HG03175 (cell line): ENCODE data around the gene IYD.

Source experiments
- ATAC-seq: cut with Tn5 transposase; IDR thresholded peaks from one replicate; pipeline ENCODE4 v1.9.1; 2021; ENCODE audit warnings: mild to moderate bottlenecking, moderate library complexity; ENCODE audit not compliant: unreplicated experiment

The IYD gene

DNA sequence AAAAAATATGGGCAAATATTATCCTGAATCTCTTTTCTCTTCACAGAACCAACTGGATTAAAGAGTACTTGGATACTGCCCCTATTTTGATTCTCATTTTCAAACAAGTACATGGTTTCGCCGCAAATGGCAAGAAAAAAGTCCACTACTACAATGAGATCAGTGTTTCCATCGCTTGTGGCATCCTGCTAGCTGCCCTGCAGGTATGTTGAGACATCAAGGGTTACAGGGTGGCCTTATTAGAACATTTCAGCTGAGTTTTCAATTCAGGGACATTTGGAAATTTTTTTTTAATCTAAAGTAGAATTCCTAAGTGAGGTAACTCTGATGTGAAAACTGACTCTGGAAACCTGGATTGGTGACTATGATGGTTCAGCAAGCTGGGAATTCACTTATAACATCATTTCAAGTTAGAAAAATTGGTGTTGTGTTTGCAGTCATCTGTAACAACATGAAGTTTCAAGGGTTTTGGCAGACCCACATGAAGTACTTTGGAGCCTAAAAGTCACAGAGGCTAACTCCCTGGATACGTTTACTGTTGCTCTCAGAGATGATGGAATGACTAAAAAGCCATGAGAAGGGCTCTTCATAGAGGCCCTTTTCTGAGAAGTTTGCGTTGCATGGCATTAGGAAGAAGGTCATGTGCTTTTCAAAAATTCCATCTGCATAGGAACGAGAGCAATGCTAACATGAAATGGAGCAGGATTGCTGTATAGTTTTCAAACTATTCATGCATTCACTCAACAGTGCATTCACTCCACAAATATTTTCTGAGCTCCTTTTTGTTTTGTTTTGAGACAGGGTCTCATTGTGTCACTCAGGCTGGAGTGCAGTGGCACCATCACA is 25.5 kb downstream of the IYD start:
- ATAC-seq: no peak

DNA sequence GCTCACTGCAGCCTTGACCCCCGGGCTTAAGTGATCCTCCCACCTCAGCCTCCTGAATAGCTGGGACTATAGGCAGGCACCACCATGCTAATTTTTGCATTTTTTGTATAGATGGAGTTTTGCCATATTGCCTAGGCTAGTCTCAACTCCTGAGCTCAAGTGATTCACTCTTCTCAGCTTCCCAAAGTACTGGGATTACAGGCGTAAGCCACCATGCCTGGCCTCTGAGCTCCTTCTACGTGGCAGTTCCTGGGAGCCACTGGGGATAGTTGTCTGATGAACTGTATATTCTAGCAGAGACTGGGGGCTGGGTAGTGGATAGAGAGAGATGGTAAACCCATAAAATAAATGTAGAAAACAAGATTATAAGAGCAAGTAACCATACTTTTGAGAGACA is 26.1 kb downstream of the IYD start:
- ATAC-seq: no peak

DNA sequence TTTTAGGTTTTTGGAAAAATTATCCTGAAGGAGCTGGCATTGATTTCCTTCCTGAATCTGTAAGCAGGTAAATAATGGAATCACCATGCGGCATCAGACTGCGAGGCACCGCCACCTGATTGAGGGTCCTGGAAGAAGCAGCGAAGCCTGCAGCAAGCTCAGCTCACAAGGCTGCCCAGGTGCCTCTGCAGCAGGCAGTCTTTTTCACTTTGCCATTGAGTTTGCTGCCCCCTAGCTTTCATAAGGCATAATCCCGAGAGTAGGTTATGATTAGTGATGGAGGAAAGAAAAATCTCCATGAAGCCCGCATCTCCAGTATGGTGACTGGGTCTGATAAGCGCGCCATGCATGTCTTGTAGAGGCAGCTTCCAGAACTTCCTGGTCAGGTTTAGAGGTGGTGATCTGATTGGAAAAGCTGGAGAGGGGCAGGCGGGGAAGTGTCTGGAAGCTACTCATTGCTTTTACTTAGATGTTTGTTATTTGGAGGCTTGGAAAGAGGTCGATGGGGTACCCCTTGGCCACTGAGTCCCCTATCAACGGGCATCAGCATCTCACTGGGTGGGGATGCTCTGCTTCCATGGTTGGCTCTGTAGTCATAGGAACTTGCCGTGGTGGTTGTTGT is 26.7 kb downstream of the IYD start:
- ATAC-seq: peak; percentile 69

DNA sequence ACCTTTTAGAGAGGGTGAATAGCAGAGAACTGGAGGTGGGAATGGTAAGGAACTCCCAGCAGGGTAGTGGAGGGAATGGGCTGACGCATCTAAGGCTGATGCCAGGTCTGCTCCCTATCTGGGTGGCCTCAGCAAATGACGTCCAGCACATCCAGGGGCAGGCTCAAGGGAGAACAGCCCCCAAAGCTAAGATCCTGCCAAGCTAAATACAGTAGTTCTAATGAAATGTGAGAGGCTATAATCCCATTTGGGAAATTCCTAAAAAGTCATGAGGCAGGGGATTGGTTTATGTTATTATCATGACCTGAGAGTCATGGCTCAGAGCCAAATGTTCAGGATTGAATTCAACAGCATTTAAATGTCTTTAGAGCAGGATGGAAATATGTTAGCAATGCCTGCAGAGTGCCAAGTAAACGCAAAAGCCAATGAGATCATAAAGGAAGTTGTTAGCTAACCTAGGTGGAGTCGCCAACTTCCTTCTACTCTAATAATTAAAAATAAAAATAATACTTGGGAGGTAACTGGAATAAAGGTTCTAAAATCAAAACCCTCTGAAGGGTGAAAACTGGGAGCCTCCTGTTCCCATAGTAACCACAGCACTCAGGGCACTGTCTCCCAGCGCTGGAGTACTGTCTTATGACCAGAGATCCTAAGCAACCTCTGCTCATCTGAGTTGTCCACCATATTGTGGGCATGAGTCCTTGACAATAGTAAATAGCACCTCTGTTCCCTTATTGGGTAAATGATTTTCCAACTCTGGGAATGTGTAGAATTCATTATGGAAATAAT is 34.8 kb downstream of the IYD start:
- no peak for ATAC-seq

DNA sequence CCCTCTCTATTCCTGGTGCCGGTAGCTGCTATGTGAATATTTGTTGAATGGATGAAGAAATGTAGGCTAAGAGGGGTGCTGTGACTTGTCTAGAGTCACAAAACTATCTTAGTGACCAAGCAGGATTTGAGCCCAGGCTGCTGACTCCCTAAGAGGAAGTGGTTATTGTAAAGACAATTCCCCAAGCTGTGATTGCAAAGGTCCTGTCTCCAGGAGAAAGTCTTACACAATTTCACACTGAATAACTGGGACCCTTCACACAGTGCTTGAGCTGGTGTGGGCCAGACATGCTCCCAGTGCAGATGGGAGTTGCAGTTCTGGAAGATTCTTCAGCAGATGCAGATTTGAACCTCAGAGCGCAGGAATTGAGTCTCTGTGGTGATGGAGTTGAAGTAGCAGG is 38.1 kb downstream of the IYD start:
- no peak for ATAC-seq

DNA sequence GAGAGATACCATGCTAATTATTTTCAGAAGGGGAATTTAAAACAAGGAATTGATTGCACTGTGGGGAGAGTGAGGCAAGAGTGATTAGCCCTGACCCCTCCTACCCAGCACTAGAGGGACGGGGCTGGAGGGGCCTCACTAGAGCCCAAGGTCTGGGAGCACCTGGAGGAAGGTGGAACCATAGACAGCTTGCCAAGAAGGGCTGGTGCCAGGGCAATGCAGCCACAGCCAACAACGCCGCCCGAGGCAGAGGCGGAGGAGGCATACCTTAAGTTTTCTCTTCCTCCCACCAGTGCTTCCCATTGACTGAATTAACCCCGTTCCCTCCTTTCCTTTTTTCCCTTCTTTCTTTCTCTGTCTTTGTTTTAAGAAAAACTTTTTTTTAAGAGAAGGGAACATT is 40.0 kb downstream of the IYD start:
- ATAC-seq: no peak

DNA sequence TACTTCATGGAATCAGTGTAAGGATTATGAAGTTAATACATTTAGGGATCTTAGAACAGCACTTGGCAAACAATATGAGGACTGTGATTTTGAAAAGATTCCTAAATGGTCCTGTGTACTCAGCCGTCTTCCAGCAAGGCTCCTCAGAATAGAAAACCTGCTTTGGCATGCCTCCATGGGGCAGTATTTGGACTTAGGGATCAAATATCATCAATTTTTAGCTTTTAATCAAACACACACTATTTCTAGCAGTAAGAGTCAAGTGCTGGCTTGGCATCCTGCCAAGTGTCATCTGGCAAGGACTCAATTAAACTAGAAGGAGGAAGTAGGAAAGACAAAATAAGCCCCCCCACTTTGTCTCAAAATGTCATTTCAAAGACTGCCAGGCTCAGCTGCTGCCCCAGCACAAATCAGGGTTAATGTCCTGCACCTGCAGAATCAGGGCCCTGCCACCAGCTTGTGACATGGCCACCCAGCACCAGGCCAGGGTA is 40.8 kb downstream of the IYD start:
- no peak for ATAC-seq

DNA sequence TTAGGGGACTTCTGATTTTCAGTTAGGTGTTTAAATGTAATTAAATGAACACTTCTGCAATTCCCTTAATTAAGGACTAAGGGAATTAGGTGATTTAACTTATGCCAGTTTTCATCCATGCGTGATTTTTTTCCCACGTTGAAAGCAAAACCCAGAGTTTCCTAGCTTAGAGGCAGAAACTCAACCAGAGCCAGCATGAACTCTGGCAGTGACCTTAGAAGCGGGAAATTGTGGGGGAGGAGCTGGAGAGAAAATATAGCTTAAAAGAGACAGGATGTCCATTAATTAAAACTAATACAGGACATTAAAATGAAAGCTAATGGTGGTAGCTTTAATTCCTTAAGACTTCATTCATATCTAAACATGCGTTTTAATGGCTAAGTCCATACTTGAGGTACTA is 41.6 kb downstream of the IYD start:
- ATAC-seq: no peak

DNA sequence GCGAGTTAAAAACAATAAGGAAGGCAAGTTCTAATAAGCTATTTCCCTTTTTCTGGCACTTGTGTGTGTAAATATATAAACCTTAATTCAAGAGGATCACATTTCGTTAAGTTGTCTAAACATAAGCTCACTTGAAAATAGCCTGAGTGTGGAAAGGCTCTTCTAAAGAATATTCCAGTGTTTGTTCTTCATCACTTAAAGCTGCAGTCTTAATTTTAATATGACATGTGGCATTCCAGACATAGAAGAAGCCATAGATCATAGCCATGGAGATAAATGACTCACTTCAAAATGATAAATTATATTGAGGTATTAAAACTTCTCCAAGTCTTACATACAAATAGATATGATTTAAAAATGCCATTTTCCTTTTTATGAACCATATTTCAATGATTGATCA is 42.1 kb downstream of the IYD start:
- ATAC-seq: no peak

DNA sequence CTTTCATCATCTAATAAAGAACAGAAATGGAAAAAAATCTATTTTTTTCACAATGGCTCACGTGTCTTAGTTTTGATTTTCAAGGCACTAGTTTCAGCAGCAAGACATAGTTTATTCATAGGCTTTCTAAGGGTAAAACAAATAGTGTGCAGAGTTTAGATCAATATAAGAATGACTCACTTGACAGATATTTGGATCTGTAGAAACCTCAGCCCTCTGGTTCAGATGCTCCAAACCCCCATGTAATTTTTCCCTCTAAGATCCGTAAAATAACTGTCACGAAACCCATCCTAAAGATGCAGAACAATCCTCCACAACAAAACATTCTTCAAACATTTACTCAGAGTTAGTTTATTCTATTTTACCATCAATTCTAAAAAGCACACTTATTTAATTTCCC is 43.4 kb downstream of the IYD start:
- no peak for ATAC-seq

DNA sequence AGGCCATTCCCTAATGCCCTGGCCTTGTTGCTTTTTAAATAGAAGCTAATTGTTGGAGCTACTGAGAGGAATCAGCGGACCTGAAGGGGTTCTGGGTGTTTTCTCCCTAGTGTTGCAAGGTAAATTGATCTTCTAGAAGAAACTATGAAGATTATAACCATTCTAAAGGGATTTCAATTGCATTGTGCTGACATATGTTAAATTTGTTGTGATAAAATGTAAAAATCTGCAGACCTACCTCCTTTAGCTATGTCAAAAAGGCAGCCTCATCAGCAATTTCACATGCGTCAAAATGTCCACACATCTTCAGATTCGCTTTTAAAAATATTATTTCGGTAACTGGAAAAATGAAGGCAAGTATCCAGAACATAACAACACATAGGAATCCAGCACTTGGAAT is 44.4 kb downstream of the IYD start:
- ATAC-seq: no peak

DNA sequence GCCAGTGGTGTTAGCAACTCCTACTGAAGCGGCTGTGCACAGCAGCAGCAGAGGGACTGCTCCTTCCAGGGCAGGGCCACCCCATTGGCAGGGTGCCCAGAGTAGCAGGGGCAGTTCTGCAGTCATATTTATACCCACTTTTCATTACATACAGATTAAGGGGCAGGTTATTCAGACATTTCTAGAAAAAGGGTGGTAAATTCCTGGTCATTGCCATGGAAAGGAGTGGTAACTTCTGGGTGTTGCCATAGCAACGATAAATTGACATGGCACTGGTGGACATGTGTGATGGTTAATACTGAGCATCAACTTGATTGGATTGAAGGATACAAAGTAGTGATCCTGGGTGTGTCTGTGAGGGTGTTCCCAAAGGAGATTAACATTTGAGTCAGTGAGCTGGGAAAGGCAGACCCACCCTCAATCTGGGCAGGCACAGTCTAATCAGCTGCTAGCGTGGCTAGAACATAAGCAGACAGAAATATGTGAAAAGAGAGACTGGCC is 45.0 kb downstream of the IYD start:
- ATAC-seq: no peak

DNA sequence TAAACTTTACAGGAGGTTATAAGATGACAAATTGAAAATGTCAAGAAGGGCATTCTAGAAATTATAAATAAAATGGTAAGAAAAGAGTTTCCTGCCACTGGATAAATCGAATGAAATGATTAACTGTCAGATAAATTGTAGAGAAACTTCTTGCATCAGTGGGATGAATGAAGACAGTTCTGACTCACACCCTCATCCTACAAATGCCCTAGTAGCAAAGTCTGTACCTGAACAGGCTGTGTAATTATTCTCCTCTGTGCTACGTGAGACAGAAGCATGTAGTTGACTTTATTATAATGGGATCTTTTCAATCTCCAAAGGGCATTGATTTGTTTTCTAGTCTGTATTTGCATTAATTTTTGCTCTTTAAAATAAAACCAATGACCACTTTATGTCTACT is 47.3 kb downstream of the IYD start:
- ATAC-seq: no peak

DNA sequence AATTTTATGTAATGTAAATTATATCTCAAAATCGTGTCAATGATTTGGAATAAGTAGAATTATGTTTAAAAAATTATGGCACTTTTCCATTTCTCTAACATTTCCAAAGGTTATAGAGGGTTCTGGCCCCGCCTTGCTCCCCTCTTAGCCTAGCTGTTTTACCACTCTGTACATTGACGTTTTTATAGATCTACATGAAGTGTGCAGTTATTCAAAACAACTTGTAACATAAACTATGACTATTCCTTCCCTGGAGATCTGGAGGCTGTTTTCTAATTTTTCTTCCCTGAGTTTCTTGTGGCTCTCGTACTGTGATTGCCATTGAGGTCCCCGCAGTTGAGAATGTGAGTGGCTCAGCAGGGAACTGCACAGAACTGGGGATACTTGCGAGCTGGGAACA is 48.4 kb downstream of the IYD start:
- ATAC-seq: no peak

DNA sequence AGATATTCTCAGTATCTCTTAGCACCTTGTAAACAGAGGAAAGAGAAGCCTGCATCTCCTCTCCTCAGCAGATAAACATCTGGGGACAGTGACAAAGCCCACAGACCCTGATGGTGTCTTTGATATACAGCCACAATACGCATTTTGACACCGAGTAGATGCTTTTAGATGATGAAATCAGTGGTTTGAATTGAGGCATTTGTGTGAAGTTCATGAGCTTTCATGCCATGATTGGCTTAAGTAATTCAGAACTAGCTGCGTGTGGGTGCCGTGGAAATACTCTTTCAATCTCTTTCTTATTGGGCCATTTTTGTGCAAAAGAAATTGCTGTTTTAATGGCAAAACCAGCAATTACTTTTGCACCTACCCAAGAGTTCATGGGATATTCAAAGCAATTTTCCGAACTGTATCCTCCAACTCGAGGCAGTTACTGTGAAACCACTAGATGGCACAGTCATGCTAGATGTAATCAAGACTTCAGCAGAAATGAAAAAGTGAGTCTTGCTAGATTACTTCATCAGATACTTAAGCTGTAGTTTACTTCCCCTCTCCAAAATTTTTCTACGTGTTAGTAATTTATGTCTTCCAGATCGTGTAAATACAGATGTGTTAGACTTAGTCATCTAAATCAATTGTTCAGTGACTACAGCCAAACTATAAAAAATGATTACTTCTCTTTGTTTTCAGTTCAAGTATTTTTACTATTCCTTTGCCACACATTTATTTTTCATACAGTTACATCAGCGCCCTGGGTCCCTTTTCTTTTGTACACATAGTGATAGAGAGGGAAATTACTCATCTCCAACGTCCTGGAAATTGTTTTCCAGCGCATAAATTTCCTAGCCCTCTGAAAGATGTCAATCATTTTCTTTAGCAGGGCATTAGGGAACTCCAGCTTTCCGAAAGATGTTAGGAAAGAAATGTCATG is 49.4 kb downstream of the IYD start:
- peak; percentile 78 for ATAC-seq

DNA sequence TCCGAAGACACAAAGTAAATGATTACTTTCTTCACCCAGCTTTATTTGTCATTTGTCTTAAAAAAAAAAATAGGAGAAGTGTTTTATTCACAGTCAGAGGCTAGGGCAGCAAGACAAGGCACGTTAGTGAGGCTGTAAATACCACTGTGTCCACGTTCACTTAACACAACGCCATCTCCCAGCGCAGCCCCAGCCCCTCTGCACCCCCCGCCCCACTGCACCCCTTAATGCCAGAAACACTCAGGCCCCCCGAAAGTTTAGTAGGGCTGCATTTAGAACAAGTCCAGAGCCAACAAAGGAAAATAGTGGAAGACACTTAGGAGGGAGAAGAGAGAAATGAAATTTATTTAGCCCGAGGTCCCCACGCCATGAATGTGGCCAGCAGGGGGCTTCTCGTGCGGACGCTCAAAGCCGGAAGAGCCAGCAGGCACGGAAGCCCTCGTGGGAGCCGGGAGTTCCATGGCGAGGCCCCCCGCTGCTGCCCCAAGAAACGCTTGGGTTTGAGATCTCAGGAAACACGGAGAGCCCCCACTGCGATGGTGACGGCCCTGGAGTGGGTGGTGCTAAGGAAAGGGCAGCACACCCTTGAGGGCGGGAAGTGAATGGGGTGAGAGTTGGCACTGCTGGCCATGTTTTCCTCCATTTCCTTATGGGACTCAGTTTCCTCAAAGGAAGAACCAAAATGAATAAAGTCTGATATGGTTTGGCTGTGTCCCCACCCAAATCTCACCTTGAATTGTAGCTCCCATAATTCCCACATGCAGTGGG is 50.2 kb downstream of the IYD start:
- peak; percentile 64 for ATAC-seq

DNA sequence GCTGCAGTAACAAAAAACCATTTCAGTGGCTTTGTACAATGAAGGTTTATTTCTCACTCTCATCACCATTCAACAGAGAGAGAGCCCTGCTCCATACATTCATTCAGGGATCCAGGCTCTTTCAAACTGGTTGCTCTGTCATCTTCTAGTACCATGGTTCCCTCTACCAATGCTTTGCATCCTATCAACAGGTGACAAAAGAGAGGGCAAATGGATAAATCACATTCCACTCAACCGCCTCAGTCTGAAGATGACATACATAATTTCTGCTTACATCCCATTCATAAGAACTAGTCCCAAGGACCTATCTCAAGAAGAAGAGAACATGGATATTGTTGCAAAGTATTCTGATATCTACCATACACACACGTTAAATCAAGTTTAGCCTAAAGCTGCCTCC is 51.6 kb downstream of the IYD start:
- no peak for ATAC-seq

DNA sequence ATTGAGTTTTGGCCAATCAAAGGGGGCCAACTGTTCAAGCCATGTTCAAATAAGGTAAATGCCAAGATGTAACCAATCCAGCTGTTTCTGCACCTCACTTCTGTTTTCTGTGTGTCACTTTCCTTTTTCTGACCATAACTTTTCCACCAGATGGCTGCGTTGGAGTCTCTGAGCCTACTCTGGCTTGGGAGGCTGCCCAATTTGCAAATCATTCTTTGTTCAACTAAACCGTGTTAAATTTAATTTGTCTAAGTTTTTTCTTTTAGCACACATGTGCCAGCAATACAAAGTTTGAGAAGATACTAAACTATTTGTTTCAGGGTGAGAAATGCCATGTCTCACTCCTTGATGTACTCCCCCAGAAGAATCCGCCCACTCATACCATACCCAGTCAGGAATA is 52.1 kb downstream of the IYD start:
- no peak for ATAC-seq

DNA sequence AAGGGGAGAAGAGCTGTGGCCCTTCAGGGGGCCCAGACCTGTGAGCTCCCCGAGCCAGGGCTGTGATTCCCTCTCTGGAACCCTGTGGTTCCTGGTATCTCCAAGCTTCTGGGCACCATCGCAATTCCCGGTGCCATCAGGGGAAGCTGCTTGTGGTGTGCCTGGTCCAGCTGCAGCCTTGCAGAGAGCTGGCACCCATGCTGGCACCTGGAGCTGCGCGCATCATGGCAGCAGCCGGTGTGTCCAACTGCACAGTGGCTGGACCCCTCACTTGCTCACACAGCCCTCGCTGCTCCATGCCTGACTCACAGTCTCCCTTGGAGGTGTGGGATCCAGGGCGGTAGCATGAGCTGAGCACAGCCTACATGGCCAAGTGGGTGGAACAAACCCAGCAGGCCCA is 56.7 kb downstream of the IYD start:
- no peak for ATAC-seq

DNA sequence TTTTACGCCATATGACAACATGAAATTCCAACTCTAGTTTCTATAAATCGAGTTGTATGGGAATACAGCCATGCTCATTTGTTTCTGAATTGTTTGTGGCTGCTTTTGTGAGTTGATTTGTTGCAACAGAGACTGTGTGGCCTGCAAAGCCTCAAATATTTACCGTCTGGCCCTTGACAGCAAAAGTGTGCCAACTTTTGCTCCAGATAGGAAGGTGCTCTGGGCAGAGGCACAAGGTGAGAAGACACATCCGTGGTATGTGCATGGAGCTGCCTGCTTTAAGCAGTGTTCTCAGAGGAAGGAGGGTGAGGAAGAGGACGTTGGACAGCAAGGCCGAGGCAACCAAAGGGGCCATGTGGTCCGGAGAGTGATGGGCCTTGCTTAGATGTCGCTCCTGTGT is 57.4 kb downstream of the IYD start:
- no peak for ATAC-seq
